ENCODE data around the gene SLC37A1.
A peak's percentile ranks its signal among the peaks of the same experiment; 100 is the strongest.
"Not testable (repeated sequence)": the region's sequence is repeated elsewhere in the genome, so short reads cannot be mapped to it uniquely, and the experiment has no call there.

Gene SLC37A1

DNA sequence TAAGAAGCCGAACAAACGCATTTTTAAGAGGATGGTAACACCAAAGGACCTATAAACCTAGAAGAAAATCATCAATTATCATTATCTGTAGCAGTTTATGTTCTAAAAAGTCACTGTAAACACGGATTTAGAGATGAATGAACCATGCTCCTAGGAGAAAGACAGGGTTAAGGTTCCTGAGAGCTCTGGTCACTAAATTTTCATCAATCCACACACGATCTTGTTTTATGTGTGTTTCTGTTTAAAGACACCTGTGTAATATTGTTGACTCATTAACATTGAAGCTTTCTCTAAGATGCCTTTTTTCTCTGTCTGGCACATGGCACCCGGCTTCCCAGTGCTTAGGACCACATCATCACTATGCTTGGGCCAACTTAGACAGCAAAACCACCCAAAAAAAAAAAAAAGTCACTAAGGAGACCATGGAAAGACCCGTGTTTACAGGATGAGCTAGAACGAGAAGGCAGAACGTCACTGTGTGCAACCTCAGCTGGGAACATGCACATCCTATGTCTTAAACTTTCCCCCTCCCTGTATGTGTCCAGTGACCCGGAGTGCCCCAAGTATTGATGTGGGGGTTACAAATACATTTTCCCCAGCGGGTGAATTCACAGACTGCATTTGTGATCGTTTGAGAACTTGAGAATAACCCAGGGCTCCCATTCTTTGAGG, 84.0 kb downstream of the SLC37A1 start:
- DNase-seq: no peak

DNA sequence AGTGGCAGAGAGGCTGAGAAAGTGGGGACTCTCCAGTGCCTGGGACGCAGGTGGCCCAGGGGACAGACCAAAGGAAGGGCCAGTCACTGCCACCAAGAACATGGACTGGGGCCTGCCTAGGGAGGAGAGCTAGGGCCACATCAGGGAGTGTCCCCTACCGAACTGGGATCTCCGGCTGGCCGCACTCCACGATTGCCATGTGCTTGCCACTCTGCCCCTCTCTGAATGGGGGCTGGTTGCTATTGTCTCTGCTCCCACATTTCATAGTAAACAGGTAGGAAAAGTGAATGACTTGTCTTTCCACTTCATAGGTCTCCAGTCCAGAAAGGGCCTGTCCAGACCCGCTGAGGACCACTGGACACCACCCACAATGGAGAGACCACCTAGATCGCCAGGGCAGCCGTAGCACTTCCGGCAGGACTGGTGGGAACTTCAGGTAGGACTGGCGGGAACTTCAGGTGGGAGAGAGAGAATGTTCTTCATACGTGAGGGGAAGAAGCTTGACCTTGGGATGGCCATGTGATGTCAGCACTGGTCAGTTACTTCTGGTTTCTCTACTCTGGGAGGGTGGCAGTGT, 84.6 kb downstream of the SLC37A1 start:
- no peak for DNase-seq

DNA sequence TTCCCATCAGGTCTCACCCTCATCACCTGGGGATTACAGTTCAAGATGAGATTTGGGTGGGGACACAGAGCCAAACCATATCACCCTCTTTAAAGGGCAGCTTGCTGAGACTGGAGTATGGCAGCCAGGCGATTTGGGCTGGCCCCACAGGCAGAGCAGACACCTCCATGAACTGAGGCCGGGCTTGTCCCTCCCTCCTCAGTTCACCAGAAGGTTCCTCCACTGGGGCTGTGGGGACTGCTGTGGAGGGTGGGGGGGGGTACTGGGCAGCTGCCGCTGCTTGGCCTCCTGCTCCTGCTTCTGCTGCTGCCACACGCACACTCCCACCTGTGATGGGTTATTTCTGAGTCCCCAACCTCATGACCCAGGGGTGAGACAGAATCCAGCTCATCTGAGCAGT, 85.8 kb downstream of the SLC37A1 start:
- DNase-seq: no peak

DNA sequence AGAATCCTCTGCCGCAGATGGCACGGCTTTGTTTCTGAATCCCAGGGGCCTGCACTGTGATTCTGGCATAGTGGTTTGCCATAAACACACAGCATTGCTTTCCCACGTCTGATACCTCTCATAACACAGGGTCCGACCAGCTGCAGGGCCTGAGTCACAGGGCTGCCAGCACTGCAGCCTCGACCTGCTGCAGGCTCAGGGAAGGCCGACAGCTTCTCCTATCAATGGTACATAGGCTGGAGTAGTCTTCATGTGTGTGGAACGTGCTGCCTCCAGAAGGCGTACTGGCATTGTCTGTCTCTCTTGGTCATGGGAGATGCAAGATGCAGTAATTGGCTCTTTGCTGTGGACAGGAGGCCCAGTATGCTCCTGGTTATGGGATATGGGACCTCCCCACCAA, 86.3 kb downstream of the SLC37A1 start:
- DNase-seq: no peak

DNA sequence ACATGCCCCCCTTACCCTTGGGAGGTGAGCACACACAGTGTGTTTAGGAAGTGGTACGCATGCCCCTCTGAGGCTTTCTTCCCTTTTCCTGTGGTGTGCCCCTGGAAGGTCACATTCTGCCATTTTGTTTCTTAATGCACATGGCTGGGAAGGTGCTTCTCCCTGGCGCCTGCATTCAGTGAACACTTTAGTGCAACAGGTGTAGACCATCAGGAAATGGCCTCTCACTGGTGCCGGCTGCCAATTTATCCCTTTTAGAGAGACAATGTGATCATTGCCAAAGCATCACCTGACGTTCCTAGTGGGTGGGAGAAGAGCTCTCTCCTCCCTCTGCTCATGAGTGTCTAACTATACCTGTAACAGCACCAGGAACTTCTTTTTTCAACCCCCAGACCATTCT, 88.0 kb downstream of the SLC37A1 start:
- DNase-seq: no peak

DNA sequence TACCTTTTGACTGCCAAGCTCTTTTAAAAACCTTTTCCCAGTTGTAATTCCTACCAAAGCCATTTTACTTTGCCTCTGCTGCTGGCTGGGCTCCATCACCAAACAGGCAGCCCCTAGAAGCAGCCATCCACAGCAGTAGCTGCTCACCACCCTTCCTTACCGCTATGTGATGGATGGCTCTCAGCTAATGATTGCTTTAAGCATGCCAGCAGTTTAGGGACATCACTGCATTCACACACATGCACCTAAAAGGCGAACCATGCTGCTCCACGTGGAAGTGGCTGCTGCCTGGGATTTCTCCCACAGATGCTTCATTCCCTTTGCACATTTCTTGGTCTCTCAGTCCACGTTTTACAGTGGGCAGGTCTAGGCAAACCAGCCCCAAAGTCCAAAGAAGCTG, 93.5 kb downstream of the SLC37A1 start:
- no peak for DNase-seq

DNA sequence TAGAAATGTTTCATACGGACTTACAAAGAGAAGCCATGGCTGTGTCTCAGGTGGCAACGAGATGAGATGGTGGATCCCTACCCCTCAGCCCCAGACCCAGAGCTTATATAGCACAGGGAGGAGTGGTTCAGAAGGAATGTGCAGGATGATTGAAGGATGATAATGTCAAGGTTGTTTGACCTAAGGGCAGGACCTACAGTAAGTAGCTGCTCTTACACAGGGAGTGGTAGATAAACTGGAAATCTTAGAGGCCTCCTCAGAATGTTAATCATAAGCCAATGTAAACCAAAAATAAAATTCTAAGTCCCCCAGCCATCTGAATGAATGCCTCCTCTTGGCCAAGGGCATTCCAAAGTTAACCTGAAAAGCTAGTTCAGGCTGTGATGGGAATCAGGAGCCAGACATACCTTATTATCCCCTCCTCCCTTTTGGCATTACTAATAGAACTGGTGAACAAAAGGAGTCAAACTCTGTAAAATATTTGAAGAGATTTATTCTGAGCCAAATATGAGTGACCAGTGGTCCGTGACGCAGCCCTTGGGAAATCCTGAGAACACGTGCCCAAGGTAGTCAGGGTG, 94.0 kb downstream of the SLC37A1 start:
- DNase-seq: no peak

DNA sequence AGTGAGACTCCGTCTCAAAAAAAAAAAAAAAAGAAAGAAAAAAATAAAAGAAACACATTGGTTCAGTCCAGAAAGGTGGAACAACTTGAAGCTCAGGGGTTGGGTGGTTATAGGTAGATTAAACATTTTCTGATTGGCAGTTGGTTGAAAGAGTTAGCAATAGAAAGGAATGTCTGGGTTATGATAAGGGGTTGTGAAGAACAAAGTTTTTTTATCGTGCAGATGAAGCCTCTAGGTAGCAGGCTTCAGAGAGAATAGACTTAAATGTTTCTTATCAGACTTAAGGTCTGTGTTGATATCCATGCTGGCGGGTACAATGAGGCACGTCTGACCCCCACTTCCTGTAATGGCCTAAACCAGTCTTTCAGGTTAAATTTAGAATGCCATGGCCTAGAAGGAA, 94.8 kb downstream of the SLC37A1 start:
- DNase-seq: no peak

DNA sequence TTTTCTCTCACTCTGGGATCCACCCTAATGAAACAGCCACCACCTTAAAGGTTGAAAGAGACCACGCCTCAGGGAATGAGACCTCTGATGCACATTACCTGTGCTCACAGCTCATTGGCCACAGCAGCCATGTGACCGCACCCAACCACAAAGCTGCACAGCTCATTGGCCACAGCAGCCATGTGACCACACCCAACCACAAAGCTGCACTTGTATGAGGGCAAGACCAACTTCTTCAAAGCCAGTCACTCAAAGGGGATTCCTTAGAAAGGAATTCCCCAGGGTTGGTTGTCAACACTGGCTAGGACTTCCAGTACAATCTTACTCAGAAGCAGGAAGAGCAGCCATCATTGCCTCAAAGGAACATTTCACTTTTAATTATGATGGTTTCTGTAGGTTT, 96.2 kb downstream of the SLC37A1 start:
- no peak for DNase-seq

DNA sequence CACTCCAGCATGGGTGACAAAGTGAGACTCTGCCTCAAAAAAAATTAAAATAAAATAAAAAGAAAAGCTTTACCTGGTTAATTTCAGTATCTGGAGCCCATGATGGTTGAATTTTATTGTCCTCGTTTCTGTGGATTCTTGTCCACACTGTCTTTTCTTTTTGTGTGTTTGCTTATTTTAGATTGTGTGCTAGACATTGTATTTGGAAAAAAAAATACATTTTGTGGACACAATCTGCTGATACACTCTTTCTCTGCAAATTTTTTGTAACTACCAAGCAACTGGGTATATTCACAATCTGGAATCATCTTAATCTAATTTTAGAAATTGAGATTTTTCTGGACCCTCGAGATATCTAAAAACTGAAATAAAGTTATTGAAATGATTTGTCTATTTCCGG, 98.2 kb downstream of the SLC37A1 start:
- DNase-seq: no peak

DNA sequence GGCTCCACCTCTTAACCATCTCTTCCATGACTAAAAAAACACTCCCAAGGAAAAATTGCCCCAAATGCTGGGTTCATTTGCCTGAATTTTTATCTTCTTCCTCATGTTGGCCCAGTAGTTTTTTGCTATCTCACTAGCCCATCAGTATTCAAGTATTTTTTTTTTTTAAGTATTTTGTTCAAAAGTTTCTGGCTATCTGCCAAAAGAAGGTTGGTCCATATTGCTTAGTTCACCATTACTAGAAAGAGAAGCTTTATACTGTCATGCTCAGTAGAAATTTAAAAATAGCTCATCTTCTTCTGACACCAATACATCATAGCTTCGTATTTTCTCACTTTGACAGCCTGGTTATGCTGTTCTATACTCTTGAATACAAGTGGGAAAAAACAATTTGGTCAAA, 98.7 kb downstream of the SLC37A1 start:
- DNase-seq: no peak

DNA sequence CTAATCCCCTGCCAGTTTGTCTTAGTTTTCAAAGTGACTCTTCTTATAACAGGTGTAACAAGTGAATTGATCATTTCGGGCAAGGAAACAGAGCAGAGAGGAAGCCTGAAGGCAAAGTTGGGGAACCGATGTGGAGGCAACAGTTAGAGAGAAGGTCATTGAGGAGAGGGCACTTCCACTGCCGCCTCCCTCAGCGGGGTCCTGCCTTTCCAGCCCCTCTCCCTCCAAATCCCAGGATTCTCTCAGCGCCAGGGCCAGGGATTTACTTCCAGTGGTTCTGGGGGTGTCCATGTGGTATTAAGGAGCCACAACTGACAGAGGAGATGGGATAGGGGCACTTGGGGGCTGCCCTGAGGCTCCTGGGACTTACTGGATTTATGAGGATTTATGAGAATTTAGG, 100.1 kb downstream of the SLC37A1 start:
- DNase-seq: no peak

DNA sequence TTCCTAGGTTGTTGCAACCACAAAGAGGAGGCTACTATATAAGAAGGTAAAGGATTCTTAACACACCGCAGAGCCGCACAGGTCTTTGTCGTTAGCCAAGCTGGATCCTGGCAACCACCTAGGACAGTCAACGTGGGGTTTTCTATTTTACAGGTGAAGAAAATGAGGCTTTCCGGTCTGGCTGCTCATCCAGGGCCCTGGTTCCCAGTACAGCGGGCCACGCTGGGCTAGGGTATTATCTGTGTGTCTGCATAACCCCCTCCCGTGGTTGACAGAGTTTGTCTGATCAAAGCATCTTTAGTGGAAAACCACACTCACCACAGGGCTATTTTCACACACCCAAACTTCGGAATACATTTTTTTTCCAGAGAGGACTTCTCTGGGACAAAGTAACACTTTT, 100.7 kb downstream of the SLC37A1 start:
- peak; percentile 62 for DNase-seq

DNA sequence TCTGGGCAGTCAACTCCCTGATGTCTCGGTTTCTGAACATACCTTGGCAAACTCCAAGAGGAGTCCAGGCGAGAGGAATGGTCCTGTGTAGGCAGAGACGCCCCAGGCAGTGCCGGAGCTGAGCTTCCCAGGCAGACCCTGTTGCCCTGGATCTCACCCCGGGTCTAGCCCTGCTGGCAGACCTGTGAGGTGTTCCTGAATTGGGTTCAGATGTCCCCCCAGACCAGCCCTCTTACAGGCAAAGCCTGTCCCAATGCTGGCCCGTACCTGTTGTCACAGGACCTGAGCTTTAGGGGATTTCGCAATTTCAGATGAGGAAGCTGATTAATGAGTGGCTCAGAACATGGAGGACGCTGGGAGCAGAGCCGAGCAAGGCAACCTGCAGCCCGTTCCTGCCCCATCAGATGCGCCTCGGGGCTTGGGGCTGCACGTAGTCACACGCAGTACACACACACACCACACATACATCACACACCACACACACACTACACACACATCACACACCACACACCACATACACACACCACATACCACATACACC, 101.2 kb downstream of the SLC37A1 start:
- peak; percentile 63 for DNase-seq

DNA sequence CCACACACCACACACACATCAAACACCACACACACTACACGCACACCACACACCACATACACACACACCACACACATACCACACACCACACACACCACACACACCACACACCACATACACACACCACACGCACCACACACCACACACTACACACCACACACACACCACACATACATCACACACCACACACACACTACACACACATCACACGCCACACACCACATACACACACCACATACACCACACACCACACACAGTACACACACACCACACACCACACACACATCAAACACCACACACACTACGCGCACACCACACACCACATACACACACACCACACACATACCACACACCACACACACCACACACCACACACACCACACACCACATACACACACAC, 101.7 kb downstream of the SLC37A1 start:
- not testable (repeated sequence) for DNase-seq

DNA sequence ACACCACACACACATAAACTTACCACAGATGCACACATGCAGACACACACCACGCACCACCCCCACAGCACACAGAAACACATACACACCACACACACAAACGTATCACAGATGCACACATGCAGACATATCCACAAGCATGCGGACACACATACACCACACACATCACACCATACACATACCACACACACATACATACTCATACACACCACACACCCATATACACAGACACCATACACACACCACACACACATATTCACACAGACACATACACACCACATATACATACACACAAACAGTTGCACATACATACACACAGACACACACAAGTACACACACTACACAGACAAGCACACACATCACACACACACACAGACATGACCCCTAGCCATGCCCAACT, 102.3 kb downstream of the SLC37A1 start:
- DNase-seq: no peak

DNA sequence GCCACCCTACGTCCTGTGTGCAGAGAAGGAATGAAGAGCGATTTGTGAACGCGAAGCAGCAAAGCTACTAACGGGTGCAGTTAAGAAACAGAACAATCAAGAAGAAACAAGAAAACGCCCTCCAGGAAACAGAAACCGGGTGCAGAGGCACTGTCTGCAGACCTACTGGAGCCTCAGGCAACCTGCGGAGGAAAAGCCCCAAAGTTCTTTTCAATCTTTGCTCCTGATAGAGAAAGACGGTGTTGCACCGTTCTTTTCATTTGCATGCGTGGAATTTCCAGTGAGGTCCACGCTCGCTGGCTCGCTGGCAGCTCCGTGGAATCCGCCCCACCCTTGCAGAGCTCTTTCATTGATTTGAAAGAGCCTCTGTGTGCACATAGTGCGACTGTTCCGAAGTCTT, 102.8 kb downstream of the SLC37A1 start:
- DNase-seq: peak; percentile 59

DNA sequence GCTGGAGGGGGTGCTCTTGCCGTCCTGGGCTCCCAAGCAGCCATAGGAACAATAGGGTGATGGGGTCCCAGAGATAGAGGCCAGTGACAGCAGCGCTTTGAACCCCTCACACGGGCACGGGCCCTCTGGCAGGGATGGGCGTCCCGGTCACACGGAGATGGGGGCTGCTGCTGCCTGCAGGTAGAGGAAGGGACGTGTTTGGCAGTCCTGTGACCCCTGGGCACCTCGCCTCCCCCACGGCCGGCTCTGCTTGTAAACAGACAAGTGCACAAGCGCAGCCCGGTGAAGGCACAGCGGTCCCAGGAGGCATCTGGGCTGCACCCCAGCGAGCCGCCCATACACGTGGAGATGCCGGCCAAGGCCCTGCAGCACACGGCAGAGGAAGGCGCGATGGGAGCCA, 103.3 kb downstream of the SLC37A1 start:
- DNase-seq: no peak

DNA sequence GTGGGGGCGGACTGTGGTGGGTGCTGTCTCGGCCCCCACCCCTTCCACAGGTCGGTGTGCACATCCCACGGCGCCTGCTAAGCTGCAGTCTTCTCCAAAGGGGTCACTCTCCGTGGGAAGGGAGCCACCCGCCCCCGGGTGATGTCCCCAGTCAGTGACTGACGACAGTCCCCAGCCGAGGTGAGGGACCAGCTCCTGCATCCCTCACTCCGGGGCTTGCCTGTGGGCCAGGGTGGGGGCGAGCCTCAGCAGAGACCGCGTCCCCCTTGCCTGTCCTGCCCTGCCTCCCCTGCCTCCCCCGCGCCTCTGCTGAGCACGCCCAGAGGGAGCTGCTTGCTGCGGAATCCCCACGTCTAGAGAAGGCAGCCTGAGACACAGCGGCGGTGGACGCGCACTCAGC, 103.8 kb downstream of the SLC37A1 start:
- DNase-seq: no peak

DNA sequence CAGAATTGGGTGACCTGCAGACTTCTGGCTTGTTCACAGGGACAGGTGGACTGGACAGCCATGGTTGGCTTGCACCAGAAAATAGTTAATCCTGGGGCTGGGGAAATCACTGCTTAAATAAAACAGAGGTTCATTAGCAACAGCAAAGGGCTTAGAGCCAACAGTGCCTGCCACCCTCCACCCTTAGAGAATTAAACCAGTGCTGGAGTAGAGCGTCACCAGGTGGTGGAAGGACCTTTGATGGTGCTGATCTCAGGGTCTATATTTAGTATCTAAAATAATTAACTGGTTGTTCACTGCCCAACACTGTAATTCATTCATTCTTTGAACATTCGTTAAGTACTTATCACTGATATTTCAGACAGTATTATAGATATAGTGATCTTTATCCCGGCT, 105.1 kb downstream of the SLC37A1 start:
- no peak for DNase-seq

DNA sequence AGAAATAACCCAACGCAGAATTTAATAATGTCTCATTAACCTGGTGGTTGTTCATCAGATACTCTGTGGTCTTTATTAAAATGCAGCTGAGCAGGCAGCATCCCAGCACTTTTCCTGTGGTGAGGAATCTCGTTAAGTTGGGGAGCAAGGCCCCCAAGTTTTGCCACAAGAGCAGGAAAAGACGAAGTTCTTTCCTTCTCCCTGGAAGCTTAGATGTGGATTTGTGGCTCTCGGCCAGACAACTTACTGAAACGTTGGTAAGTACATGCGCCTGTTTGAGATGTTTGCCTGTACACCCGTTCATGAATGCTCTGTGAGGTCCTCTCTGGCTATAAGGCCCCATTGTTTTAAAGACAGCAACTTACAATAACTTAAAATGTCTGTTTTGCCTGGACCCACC, 105.5 kb downstream of the SLC37A1 start:
- no peak for DNase-seq

DNA sequence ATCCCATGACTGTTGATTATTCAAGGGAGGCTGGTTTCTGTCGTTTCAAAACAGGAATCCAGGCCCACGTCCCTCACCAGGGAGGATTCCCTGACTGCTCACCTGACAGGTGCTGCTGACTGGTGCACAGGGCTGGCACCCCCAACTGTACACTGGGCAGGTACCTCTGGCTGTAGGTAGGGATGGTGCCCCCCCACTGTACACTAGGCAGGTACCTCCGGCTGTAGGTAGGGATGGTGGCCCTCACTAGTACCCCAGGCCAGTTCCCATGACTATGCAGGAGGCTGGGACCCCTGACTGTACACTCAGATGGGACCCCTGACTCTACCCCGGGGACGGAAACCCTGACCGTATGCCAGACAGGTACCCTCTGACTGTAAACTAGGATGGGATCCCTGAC, 106.2 kb downstream of the SLC37A1 start:
- no peak for DNase-seq

DNA sequence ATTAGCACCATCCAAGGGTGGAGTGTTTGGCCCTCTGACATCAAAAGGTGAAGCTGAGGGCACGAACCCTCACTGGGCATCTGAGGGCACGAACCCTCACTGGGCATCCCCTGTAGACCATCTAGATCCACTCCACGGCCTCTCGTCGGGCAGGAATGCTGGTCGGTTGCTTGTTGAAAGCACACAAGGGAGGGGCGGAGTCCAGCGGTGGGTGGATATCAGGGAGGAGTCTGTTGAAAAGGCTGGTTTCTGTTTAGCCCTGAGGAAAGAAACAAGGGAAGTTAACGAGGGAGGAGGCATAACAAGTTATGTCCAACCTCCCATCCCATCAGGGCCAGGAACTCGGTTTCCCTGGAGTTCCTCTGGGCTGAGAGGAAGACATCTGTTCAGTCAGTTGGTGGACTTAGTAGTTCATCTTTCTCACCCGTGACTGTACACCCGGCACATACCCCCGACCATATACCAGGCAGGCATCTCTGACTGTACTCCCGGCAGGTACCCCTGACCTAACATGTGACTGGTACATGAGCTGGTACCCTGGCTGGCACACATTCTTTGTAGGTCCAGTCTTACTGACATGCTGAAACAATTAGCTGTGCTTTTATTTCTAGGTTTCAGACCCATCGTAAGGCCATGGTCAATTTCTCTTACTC, 107.6 kb downstream of the SLC37A1 start:
- DNase-seq: no peak

DNA sequence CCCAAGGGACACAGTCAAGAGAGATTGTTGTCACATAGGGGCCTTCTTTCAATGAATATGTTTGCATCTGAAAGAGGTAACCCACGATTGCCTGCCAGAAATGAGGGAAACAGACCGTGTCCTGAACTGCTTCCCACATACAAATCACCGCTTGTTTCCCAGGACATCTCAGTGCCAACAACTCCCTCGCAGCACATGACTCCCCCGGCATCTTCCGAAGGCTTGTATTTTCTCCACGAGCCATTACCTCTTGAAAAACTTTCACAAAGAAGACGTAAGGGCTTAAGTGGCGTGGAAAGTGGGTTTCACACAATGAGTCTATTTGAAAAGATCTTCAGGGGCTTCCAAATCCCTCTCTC, 108.1 kb downstream of the SLC37A1 start:
- no peak for DNase-seq
